Activated CD8-positive, alpha-beta memory T cell treated with anti-CD3 and anti-CD28 coated beads, Interleukin-2, amount 50 U/mL, for 48 hours (primary cell): ENCODE measurements around the gene MANSC1.
"Not testable (repeated sequence)": the region's sequence is repeated elsewhere in the genome, so short reads cannot be mapped to it uniquely, and the experiment has no call there.

Experiments
- DNase-seq: peaks from one replicate; pipeline ENCODE4 v3.0.0-alpha.2; 2020

Gene MANSC1

DNA sequence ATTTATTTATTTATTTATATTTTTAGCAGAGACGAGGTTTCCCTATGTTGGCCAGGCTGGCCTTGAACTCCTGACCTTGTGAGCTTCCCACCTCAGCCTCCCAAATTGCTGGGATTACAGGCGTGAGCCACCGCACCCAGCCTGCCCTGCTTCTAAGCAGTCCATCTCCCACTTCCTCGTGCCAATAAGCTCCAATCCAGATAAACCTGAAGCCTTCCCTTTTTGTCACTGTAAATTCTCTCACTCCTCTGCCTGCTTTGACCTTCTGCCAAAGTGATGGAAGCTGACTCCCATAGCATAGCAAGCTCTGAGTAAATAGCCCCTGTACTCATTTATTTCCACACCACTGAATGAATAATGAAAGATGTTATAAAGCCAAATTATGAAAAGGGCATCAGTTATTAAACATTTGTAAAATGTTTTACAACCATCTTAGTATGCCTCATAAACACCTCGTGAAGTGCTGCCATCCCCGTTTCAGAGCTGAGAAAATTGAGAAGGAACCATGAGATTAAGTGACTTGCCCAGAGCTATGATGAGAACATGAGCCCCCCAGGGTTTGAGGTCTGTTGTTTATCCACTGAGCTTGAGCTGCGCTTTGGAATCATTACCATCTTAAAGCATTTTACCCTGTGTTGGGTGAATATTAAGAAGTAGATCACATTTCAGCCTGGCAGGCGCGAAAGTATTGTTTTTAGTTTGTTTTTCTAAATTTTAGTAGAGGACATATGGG is 30.4 kb downstream of the MANSC1 start:
- DNase-seq, result no peak

DNA sequence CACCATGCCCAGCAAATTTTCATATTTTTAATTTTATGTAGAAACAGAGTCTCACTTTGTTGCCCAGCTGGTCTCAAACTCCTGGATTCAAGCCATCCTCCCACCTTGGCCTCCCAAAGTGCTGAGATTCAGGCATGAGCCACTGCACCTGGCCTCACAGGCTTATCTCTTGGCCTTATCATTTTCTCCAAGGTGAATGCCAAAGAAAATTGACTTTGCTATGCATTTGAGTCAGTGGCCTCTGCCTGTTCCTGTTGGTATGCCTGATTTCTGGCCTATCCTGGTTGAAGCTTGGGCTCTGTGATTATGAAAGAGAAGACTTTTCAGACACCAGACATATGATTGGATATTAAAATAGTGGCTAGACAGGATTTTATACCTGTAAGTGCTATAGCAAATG is 34.2 kb downstream of the MANSC1 start:
- DNase-seq, result no peak

DNA sequence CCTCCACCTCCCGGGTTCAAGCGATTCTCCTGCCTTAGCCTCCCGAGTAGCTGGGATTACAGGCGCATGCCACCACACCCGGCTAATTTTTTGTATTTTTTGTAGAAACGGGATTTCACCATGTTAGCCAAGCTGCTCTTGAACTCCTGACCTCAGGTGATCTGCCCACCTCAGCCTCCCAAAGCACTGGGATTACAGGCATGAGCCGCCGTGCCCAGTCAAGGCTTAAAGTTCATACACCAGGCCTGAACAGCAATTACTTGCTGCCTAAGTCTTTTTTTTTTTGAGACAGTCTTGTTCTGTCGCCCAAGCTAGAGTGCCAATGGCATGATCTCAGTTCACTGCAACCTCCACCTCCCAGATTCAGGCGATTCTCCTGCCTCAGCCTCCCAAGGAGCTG is 39.3 kb downstream of the MANSC1 start:
- DNase-seq, result not testable (repeated sequence)

DNA sequence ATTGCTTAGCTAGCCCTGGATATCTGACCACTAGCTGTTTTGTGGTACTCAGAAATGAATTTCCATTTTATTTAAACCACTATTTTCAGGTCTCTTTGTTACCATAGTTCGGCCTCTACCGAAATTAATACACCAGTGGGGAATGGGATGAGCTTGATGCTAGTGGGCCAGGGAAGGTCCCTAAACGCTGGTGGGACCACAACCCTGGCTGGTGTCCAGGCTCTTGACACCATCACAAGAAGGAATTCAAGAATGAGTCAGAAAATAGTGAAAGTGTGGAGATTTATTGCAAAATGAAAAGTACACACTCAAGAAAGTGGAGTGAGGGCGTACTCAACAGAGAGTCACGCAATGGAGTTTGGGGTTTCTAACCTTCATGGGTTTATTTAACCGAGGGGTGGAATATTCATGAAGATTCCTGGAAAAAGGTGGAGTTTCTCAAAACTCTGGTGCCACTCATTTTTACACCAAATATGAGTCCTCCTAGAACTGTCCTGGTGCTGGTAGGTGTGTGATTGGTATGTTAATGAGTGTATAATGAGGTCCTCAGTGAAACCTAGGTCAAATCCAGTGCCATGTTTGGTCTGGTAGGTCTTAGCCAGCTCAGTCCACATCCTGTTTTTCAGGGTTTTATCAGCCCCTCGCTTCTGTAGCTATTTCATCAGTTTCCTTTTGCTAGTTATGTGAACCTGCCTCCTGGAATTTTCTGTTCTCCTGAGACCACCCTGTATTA is 44.3 kb downstream of the MANSC1 start:
- DNase-seq, result no peak

DNA sequence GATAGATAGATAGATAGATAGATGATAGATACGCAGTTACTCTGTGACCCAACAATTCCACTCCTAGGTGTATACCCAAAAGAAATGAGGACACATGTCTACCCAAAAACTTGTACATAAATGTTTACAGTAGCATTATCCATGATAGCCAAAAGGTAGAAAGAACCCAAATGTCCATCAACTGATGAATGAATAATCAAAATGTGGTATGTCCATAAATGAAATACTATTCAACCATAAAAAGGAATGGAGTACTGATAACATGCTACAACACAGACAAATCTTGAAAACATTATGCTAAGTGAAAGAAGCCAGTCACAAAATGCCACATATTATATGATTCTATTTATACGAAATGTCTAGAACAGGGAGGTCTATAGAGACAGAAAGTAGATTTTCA is 47.1 kb downstream of the MANSC1 start:
- DNase-seq, result no peak

DNA sequence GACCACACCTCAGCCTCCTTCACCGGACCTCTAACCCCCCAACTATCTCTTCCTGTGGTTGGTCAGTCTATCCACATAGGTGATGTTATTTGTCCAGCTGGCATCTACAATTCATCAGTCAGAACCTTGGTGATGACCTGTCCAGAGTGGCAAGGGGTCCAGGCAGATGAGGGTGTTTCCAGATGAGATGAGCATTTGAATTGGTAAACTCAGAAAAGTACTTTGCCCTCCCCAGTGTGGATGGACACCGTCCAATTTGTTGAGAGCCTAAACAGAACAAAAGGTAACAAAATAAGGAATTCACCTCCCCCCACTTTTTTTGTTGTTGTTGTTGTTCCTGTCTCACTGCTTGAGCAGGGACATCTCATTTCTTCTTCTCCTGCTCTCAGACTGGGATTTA is 48.9 kb downstream of the MANSC1 start:
- DNase-seq, result no peak

DNA sequence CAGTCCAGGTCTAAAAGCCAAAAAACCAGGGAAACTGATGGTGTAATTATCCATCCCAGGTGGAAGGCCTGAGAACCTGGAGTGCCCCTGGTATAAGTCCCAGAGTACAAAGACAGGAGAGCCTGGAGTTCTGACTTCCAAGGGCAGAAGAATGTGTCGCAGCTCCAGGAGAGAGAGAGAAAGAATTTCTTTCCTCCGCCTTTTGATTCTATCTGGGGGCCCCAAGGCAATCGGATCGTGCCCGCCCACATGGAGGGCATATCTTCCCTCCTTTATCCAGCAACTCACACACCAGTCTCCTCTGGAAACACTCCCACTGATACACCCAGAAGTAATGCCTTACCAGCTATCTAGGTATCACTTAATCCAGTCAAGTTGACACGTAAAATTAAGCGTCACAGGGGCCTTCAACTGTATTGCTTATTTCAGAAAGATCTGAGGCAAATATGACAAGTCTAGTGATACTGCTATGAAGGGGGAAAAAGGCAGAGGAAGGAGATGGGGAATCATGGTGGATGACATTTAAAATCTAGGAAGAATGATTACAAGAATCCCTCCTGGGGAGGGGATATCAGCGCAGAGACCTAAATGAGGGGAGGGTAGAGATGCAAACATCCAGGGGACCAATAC is 52.7 kb downstream of the MANSC1 start:
- DNase-seq, result no peak

DNA sequence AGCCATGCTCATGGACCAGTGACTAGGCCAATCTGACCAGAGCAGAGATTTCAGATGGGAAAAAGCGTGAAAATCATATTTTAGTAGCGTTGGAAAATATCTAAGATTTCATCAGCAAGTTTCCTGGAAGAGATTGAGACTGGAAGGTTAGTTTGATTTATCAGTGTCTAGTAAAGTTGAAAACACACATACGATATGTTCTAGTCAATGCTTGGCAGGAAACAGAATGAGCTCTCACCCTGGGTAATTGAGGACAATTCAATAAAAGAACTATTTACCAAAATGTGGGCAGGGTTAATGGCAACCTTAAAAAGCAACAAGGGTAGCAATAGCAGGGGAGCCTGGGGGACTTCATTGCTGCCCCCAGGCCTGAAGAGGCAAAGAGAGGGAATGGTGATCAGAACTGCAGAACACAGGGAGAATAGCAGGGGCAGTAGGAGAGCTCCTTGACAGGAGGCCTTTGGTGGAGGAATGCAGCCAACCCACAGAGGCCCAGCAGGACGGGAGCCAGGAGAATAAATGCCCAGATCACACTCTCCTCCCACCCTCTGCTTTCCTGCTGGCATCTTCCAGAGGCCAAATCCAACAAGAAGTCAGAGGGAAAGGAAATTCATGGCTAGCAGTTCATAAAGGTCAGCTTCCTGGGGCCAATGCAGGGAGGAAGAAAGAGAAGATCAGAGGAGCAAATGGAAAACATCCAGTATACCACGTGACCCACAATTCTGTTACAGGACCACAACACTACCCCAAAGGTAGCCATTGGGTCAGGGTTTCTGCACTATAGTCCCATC is 55.6 kb downstream of the MANSC1 start:
- DNase-seq, result no peak

DNA sequence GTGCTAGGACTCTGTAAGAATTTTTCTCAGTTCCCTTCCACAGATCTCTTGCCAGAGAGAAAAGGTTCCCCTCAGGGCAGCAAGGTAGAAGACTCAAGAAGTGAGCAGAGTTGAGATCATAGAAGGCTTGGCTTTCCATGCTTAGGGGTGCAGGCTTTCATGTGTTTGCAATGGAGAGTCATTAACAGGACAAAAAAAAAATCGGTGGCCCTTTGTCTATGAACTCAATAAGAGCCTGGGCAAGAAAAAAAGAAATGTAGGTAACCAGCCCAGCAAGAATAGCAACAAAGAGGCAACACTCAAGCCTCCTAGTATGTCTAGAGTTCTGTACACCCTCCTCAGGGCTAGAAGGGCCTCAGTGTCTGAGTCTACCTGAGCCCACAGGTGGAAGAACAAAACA is 59.8 kb downstream of the MANSC1 start:
- DNase-seq, result no peak

DNA sequence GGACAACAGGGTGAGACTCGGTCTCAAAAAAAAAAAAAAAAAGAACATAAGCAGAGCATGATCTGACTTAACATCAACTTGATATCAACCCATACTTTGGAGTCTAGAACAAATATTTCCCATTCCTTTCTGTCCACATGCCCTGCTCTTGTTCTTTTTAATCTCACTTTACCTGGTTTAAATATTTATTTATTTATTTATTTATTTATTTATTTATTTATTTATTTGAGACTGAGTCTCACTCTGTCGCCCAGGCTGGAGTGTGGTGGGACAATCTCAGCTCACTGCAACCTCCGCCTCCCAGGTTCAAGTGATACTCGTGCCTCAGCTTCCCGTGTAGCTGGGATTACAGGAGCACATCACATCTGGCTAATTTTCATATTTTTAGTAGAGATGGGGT is 63.6 kb downstream of the MANSC1 start:
- DNase-seq, result no peak

DNA sequence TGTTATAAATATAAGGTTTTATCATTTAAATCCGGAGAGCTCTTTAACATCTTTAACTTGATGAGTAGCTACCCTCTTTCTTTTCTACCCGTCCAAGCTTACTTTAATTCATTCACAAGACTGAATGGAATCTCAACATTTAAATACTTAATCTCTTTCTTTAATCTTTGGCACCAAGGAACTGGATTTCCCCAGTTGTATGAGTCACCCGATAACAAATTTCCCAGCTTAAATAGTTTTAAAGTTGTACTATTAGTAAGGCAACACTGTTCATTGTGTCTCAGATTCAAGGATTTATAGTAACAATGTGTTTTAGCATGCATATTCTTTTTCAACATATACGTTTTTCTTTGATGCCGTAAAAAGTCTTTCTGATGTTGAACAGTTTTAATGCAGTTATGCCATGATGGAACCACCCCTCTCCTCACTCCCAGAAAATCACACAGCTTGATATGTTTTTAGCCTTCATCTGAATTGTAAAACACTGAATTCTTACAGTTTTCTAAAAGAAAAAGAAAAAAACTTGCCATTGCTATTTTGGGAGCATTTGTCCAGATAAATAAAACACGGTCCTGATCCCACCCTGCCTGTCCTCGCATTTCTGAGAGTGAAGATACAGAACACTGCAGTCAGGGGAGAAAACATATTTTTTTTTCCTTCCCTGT is 67.1 kb downstream of the MANSC1 start:
- DNase-seq, result no peak

DNA sequence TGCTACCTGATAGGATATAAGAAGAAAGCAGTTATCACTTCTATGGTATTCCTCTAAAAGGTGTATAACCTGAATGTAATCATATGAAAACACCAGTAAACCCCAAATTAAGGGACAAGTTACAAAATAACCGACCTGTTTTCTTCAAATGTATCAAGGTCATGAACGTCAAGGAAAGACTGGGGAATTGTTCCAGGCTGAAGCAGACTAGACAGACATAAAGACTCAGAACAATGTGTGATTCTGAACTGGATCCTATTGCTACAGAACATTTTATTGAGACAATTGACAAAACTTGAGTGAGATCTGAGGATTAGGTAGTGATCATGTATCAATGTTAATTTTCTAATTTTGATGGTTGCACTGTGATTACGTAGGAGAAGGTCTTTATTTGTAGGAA is 67.8 kb downstream of the MANSC1 start:
- no peak for DNase-seq

DNA sequence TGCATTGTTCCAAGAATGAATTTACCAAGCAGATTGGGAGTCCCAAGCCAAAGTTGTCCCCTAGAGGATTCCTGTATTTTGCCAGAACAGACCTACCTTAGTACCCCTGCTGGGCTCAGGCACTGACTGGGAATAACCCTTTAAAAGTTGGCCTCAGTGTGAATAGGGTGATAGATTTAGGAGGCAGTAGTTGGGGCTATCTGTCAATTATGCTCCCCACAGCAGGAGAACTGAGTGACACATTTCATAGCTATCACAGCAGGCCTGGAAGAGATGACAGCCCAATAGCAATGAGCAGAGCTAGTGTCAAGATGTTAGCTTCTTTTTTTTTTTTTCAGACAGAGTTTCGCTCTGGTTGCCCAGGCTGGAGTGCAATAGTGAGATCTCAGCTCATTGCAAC is 68.9 kb downstream of the MANSC1 start:
- no peak for DNase-seq

DNA sequence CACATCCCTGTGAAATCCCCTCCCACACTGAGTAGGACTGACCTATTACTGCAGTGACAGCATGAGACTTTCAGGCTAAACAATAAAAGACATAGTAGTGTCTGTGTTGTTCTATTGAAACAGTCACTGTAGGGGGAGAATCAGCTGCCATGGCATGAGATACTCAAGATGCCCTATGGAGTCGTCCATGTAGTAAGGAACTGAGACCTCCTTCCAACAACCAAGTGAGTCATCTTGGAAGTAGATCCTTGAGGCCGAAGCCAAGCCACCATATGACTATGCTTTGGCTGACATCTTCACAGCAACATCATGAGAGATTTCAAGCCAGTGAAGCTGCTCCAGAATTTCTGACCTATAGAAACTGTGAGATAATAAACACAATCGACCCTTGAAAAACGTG is 71.1 kb downstream of the MANSC1 start:
- DNase-seq, result no peak
